ENCODE measurements around the gene BLOC1S4.

DNA sequence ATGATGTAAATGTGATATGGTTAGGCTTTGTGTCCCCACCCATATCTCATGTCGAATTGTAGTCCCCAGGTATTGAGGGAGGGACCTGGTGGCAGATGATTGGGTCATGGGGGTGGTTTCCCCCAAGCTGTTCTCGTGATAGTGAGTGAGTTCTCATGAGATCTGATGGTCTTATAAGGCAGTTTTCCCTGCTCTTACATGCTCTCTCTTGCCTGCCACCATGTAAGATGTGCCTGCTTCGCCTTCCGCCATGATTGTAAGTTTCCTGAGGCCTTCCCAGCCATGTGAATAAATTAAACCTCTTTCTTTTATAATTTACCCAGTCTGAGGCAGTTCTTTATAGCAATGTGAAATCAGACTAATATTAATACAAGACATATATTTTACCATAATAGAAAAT lies 23.9 kb downstream of the BLOC1S4 start:
- TF ChIP-seq, protein P1, sequence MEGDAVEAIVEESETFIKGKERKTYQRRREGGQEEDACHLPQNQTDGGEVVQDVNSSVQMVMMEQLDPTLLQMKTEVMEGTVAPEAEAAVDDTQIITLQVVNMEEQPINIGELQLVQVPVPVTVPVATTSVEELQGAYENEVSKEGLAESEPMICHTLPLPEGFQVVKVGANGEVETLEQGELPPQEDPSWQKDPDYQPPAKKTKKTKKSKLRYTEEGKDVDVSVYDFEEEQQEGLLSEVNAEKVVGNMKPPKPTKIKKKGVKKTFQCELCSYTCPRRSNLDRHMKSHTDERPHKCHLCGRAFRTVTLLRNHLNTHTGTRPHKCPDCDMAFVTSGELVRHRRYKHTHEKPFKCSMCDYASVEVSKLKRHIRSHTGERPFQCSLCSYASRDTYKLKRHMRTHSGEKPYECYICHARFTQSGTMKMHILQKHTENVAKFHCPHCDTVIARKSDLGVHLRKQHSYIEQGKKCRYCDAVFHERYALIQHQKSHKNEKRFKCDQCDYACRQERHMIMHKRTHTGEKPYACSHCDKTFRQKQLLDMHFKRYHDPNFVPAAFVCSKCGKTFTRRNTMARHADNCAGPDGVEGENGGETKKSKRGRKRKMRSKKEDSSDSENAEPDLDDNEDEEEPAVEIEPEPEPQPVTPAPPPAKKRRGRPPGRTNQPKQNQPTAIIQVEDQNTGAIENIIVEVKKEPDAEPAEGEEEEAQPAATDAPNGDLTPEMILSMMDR (IDR thresholded peaks at IDR 0.05), result no peak
- no peak for TF ChIP-seq POLR2AphosphoS5 (IDR thresholded peaks at IDR 0.05; ENCODE audit: low read depth, low read length)
- TF ChIP-seq, protein P2, sequence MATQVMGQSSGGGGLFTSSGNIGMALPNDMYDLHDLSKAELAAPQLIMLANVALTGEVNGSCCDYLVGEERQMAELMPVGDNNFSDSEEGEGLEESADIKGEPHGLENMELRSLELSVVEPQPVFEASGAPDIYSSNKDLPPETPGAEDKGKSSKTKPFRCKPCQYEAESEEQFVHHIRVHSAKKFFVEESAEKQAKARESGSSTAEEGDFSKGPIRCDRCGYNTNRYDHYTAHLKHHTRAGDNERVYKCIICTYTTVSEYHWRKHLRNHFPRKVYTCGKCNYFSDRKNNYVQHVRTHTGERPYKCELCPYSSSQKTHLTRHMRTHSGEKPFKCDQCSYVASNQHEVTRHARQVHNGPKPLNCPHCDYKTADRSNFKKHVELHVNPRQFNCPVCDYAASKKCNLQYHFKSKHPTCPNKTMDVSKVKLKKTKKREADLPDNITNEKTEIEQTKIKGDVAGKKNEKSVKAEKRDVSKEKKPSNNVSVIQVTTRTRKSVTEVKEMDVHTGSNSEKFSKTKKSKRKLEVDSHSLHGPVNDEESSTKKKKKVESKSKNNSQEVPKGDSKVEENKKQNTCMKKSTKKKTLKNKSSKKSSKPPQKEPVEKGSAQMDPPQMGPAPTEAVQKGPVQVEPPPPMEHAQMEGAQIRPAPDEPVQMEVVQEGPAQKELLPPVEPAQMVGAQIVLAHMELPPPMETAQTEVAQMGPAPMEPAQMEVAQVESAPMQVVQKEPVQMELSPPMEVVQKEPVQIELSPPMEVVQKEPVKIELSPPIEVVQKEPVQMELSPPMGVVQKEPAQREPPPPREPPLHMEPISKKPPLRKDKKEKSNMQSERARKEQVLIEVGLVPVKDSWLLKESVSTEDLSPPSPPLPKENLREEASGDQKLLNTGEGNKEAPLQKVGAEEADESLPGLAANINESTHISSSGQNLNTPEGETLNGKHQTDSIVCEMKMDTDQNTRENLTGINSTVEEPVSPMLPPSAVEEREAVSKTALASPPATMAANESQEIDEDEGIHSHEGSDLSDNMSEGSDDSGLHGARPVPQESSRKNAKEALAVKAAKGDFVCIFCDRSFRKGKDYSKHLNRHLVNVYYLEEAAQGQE (IDR thresholded peaks at IDR 0.05; ENCODE audit: insufficient read depth in 1 of 2, low read depth in 2 of 2, low read length in 1 of 2), result no peak

Measured in Panc1 (cell line).